GM19438 (cell line): ENCODE measurements around the gene ASMTL.
A peak's percentile ranks its signal among the peaks of the same experiment; 100 is the strongest.
"Not testable (repeated sequence)": the region's sequence is repeated elsewhere in the genome, so short reads cannot be mapped to it uniquely, and the experiment has no call there.

ENCODE experiments used
- ATAC-seq: cut with Tn5 transposase; IDR thresholded peaks from one replicate; pipeline ENCODE4 v1.9.1; 2021; ENCODE audit warnings: low read depth; ENCODE audit not compliant: unreplicated experiment

ASMTL gene, protein sequence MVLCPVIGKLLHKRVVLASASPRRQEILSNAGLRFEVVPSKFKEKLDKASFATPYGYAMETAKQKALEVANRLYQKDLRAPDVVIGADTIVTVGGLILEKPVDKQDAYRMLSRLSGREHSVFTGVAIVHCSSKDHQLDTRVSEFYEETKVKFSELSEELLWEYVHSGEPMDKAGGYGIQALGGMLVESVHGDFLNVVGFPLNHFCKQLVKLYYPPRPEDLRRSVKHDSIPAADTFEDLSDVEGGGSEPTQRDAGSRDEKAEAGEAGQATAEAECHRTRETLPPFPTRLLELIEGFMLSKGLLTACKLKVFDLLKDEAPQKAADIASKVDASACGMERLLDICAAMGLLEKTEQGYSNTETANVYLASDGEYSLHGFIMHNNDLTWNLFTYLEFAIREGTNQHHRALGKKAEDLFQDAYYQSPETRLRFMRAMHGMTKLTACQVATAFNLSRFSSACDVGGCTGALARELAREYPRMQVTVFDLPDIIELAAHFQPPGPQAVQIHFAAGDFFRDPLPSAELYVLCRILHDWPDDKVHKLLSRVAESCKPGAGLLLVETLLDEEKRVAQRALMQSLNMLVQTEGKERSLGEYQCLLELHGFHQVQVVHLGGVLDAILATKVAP

DNA sequence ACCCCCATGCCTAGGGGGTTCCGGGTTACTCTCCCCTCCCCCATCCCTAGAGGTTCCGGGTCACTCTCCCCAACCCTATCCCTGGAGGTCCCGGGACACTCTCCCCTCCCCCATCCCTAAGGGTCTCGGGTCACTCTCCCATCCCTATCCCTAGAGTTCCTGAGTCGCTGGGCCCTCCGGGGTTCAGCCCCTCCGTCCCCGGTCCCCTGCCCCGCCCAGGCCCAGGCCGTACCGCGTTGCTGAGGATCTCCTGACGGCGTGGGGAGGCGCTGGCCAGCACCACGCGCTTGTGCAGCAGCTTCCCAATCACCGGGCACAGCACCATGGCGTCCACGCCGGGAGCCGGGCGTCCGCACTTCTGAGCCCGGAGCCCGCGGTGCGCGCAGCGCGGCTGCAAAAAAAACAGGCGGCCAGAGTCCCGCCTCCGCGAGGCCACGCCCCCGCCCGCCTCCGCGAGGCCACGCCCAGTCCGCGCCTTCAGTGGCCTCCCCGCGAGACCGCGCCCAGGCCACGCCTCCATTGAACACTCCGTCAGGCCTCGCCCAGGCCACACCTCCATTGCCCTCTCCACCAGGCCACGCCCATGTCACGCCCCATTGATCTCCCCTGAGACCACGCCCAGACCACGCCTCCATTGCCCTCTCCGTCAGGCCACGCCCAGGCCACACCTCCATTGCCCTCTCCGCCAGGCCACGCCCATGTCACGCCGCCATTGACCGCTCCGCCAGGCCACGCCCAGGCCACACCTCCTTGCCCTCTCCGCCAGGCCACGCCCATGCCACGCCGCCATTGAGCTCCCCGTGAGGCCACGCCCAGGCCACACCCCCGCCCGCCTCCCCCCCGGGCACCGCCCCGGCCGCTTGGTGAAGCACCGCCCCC is at the start of gene ASMTL:
ASMTL (minus strand) TSS at position 394 of the 879 bp plus-strand sequence; CDS start at position 325, 69 bp downstream.
- ATAC-seq = peak; percentile 66

DNA sequence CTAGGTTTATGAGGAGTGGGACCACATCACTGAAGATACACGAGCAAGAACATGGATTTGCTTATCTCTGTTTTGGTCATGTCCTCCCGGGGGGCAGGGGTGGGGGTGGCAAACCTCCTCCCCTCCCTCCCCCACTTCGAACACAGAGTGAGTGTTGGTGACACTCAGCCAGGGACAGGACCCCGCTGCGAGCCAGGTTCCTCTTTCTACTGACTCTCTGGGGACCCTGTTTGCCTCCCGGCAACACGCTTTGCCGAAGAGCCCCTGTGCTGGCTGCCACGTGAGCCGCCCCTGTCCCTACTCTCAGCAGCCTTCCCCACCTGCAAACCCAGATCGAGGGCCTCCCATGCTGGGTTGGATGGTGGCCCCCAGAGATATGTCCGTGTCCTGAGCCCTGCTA is 49.5 kb upstream of the ASMTL start:
- ATAC-seq = peak; percentile 49

GRCh38 chrX:1500701-1501624 is 48.3 kb upstream of the ASMTL start:
- ATAC-seq = peak; percentile 62

DNA sequence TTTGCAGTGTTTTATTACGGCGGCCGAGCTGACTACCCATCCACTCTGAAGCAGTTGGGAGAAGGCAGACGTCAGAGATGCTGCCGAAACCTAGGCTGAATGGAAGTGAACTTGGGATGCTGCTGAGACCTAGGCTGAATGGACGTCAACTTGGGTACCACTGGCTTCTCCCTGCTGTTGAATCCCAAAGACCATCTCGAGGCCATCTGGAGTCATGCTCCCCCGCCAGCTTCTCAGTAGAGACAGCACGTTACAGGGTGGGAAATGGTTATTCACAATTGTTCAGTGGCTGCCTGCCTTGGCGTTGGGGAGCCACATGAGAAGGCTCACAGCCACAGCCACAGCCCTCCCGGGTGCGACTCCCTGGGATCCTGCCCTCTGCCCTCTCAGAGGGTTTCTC is 43.4 kb upstream of the ASMTL start:
- no peak for ATAC-seq

DNA sequence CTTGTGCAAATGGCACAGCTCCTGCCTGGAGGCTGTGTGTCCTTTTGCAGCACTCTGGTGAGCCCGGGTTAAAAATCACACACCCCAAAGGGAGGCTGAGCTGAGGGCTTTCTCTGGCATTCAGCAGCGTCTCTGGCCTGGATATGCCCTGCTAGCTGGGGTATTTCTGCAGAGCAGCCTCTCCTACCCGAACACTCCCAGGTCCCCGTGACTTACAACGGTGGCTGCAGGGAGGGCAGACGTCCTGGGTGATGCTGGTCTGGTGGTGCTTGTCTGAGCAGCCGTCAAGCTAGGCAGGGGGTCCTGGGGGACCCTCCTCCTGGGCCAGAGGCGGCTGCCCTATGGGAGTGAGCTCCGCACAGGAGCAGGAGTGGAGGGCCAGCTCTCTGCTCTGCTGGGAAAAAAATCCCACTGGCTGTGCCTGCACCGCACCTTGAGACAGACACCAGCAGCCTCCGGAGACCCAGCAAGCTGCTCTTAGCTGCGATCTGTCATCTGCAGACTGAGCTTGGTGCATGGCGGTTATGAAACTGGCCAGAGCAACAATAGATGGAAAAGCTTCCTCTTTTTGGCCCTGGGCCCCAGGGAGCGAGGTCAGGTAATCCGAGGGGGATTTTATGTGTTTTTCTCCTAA is 41.3 kb upstream of the ASMTL start:
- ATAC-seq = peak; percentile 57

- ATAC-seq = peak; percentile 2
Observed at GRCh38 chrX:1493412-1493811, 40.7 kb upstream of the ASMTL start.

GRCh38 chrX:1492421-1493012 is 39.8 kb upstream of the ASMTL start:
- no peak for ATAC-seq

GRCh38 chrX:1491851-1492349 is 39.2 kb upstream of the ASMTL start:
- peak; percentile 54 for ATAC-seq

DNA sequence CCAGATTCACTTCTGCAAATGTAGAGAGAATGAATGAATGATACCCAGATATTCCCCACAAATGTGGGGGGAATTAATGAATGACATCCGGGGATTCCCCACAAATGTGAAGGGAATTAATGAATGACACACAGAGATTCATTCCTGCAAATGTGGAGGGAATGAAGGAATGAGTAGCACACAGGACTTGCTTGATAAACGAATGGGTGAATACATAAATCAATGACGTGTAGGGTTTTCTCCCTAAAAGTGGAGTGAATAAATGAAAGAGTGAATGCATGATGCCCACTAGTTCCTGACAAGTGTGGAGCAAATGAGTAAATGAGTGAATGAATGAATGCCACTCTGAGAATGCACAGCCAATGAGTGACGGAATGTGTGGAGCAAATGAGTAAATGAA is 38.5 kb upstream of the ASMTL start:
- not testable (repeated sequence) for ATAC-seq

DNA sequence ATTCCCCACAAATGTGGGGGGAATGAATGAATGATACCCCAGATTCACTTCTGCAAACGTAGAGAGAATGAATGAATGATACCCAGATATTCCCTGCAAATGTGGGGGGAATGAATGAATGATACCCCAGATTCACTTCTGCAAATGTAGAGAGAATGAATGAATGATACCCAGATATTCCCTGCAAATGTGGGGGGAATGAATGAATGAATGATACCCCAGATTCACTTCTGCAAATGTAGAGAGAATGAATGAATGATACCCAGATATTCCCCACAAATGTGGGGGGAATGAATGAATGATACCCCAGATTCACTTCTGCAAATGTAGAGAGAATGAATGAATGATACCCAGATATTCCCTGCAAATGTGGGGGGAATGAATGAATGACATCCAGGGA is 38.0 kb upstream of the ASMTL start:
- ATAC-seq = not testable (repeated sequence)

DNA sequence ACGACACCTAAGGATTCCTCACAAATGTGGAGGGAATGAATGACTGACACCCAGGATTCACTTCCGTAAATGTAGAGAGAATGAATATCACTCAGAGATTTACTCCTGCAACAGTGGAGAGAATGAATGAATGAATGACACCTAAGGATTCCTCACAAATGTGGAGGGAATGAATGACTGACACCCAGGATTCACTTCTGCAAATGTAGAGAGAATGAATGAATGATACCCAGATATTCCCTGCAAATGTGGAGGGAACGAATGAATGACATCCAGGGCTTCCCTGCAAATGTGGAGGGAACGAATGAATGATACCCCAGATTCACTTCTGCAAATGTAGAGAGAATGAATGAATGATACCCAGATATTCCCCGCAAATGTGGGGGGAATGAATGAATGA is 36.6 kb upstream of the ASMTL start:
- ATAC-seq = not testable (repeated sequence)

DNA sequence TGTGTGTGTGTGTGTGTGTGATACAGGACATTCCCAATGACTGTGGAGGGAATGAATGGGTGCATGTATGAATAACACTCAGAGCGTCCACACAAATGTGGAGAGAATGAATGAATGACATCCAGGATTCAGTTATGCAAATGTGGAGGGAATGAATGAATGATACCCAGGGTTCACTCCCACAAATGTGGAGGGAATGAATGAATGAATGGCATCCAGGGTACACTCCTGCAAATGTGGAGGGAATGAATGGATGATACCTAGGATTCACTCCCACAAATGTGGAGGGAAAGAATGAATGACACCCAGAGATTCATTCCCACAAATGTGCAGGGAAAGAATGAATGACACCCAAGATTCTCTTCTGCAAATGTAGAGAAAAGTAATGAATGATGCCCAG is 36.0 kb upstream of the ASMTL start:
- no peak for ATAC-seq

DNA sequence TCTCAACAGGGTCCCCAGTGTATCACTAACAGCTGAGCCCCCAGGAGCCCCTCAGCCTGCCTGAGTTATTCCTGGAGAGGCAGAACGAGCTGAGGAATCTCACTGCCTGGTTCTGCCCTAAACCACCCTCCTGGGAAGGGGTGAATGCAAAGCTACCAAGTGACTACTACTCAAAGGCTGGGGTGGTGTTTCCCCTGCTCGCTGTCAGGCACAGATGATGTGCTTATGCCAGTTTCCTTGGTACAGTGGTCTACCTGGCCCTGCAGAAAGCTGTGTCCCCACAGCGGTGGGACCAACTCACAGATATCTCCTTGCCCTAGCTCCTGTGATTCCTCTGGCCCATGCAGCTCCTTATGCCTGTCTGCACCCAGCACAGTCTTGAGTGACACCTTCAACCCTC is 35.4 kb upstream of the ASMTL start:
- ATAC-seq = no peak

GRCh38 chrX:1487401-1487800 is 34.7 kb upstream of the ASMTL start:
- ATAC-seq = no peak

- no peak for ATAC-seq
Observed at GRCh38 chrX:1486749-1487361, 34.1 kb upstream of the ASMTL start.

- ATAC-seq = no peak
Observed at GRCh38 chrX:1486177-1486576, 33.5 kb upstream of the ASMTL start.

DNA sequence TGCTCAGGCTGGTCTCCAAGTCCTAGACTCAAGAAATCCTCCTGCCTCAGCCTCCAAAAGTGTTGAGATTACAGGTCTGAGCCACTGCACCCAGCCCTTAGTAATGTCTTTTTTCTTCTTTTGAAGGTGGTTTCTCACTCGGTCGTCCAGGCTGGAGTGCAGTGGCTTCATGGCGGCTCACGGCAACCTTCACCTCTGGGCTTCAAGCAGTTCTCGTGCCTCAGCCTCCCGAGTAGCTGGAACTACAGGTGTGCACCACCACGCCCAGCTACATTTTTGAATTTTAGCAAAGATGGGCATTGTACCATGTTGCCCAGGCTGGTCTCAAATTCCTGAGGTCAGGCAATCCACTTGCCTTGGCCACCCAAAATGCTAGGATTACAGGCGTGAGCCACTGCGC is 32.3 kb upstream of the ASMTL start:
- ATAC-seq = no peak

GRCh38 chrX:1484638-1485019 is 31.9 kb upstream of the ASMTL start:
- peak; percentile 3 for ATAC-seq
